Left kidney (tissue), 8 donors: Measurements from ENCODE around the gene DEF6. TPM values are rescaled to one million over a fixed set of nuclear protein-coding genes. Genes with fewer than 3 reads are reported as not detected.
A peak's percentile ranks its signal among the peaks of the same experiment; 100 is the strongest.

Source experiments
- DNase-seq: peaks from one replicate; pipeline ENCODE4 v3.0.0-alpha.2; 2013
- long read RNA-seq, 8 donors: transcript quantifications; one replicate each; lab custom pipeline, GENCODE V29; 2026
- polyA plus RNA-seq: library from polyadenylated mRNA; unstranded; fragments of 120-200 nt; gene quantifications from one replicate; pipeline ENCODE4 v1.2.1, GENCODE V29; 2013; ENCODE audit not compliant: insufficient read length

The DEF6 gene
- polyA plus RNA-seq, result 3.4 TPM
- long read RNA-seq, donor 1, result 0 reads
- long read RNA-seq, donor 2, result 0 reads
- long read RNA-seq, donor 3, result 0 reads
- long read RNA-seq, donor 4, result 0 reads
- long read RNA-seq, donor 5, partial matches to known transcripts, result 0 of 2 reads
- long read RNA-seq, donor 5, other reads (novel, unspliced or antisense), result 0 of 2 reads
- long read RNA-seq, donor 6, partial matches to known transcripts, result 0 of 1 reads
- long read RNA-seq, donor 6, other reads (novel, unspliced or antisense), result 0 of 1 reads
- long read RNA-seq, donor 7, partial matches to known transcripts, result 0 of 3 reads
- long read RNA-seq, donor 7, other reads (novel, unspliced or antisense), result 0 of 3 reads
- long read RNA-seq, donor 8, partial matches to known transcripts, result 0 of 2 reads
- long read RNA-seq, donor 8, other reads (novel, unspliced or antisense), result 0 of 2 reads

- DNase-seq, result peak; percentile 85
These were observed at the start of gene DEF6 for GRCh38 chr6:35297601-35298481. Gene DEF6 (plus strand): TSS chr6:35297818. CDS start chr6:35297857, 39 bp downstream.

DNA sequence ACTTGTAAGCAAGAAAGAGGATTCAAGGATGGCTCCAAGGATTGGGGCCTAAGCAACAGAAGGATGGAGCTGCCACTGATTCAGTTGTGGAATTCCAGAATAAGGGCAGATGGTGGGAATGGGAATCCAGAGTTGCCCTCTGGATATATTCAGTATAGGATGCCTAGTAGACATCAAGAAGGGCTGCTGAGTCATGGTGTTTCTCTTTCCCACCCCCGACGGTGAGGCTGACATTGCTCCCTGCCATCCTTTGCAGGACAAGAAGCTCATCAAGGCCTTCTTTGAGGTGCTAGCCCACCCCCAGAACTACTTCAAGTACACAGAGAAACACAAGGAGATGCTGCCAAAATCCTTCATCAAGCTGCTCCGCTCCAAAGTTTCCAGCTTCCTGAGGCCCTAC is 49.3 kb upstream of the DEF6 start:
- DNase-seq, result no peak

DNA sequence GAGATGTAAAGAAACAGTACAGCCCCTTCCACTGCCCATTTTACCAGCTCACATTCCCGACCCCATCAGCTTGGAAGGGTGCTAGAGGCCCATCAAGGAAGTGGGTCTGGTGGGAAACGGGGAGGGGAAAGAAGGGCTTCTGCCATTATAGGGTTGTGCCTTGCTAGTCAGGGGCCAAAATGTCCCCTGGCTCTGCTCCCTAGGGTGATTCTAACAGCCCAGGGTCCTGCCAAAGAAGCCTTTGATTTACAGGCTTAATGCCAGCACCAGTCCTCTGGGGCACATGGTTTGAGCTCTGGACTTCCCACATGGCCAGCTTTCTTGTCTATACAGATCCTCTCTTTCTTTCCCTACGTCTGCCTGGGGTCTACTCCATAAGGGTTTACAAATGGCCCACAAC is 48.7 kb upstream of the DEF6 start:
- DNase-seq, result no peak

DNA sequence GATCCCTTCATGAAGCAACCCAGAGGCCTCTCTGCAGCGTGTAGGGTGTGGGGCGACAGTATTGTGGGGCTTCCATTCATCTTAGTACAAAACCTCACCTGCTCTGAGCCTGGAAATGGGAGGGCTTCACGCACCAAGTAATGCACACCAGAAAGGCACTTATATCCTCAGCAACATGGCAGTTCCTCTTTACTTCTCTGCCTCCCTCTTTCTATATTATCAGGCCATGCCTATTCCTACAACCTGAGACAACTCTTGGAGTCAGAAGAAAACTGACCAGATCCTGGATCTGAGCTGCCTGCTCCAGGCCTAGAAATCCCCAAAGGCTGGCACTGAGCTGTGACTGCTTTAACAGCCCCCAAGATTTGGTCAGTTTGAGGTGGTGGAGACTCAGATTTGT is 45.7 kb upstream of the DEF6 start:
- DNase-seq, result no peak

DNA sequence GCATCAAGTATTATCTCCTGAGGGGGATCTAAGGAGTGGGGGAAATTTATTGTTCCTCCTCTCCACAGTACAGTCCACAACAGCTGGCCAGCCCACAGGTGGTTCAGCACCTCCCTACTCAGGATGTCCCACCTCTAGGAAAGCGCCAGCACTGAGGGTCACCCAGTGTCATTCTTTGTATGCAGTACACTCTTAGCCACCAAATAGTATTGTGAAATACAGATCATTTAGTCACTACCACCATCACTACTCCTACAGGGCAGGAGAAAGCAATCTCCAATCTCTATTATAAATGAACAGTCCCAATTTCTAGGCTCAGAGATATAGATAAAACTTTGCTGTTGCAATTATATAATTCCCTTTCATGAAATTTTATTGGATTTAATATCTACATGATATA is 44.4 kb upstream of the DEF6 start:
- no peak for DNase-seq

DNA sequence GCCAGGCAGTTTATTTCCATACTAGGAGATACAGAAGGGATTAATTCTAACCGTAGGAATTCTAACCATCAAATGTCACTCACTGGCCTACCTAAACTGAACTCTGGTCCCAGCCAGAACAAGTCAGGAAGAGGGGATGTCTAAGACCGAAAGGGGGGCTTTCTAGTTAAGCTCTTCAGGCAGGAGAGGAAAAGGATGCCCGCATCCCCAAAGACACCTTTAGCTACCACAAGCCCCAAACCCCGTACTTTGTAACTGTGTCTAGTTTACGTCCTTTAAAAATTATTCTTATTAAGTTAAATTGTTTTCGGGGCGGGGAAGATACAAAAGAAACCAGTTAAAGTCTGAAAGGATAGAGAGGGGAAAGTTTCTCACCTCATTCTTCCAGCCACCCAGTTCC is 39.3 kb upstream of the DEF6 start:
- DNase-seq, result no peak

- DNase-seq, result peak; percentile 57
These were observed 38.8 kb upstream of the DEF6 start for GRCh38 chr6:35258858-35259193.

GRCh38 chr6:35259194-35259947 is 38.2 kb upstream of the DEF6 start, which contains the start of gene ZNF76:
Gene ZNF76 (plus strand): TSS chr6:35259735. CDS start chr6:35281152, 21,417 bp downstream.
- DNase-seq, result peak; percentile 96

- peak; percentile 60 for DNase-seq
These were observed 37.5 kb upstream of the DEF6 start for GRCh38 chr6:35259948-35260590.

DNA sequence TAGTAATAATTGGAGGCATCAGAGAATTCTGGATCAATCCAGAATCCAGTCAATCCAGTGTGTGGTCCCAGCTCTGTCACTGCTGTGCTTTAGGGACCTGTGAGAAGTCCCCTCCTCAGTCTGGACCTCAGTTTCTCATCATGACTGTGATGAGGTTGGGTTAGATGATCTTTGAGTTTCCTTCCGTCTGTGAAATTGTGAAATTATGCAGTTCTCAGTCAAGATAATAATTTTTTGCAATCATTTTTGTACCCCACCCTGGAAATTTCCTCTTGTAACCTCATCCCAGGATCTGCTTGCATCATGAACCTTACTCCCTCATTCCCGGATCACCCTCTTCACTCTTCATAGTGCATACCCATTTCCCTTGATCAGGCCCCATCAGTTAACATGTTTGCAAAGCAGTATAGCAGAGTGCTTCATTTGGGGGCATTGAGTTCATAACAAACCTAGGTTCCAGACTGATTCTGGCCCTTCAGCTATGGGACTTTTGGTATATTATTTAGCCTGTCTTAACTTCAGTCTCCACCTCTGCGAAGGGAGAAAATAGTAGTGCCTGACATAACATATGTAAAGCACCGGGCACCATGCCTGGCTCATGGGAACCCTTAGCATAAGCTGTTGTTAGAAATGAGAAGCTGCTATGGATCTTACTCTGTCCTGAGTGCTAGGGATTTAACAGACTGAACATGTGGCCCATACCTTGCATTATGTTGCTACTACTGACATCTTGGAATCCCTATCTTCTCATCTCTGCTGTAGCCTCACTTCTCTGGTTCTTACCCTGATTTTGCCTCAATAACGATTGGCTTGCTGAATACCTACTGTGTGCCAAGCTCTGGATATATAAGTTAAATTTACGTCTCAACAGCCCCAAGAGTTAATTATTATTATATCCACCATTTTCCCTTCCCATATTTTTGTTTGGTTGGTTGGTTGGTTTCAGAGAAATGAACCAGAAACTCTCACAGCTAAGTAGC is 36.7 kb upstream of the DEF6 start:
- no peak for DNase-seq

- DNase-seq, result no peak
These were observed 35.0 kb upstream of the DEF6 start for GRCh38 chr6:35262596-35262995.

- DNase-seq, result no peak
These were observed 32.9 kb upstream of the DEF6 start for GRCh38 chr6:35264550-35265274.

GRCh38 chr6:35265523-35265922 is 32.1 kb upstream of the DEF6 start:
- no peak for DNase-seq

- DNase-seq, result no peak
These were observed 30.2 kb upstream of the DEF6 start for GRCh38 chr6:35267446-35267845.

- no peak for DNase-seq
These were observed 29.7 kb upstream of the DEF6 start for GRCh38 chr6:35267897-35268296.

- DNase-seq, result no peak
These were observed 25.6 kb upstream of the DEF6 start for GRCh38 chr6:35272005-35272404.

DNA sequence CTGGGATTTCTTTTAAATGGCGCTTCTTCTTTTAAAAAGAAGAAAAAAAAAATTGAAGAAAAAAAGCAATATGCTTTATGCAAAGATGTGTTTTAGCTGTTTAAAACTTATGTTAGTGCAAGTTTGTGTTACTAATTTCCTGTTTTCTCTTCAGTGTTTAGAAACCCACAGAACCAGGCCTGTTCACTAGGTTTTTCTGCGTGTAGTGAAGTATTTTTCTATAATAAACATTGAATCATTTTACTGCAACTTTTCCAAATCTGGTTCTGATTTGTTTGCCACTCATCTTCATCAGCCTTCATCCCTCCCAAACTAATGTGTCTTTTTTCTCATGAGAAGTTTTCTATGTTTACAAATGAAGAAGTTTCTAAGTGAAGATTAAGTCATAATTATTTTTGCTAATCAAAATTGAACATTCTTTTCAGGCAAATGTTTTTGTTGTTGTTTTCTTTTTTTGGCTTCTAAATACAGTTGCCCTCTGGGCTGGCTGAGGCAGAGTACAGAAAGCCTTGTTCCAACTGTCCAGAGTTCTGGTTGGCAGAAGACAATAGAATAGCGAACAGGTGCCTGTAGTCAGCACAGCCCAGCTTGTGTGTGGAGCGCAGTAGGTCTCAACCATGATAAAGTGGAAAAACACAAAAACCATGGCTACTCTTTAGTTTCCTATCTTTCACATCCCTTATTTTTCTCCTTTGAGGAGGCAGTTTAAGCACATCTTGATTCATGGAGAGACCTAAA is 23.6 kb upstream of the DEF6 start:
- DNase-seq, result no peak

DNA sequence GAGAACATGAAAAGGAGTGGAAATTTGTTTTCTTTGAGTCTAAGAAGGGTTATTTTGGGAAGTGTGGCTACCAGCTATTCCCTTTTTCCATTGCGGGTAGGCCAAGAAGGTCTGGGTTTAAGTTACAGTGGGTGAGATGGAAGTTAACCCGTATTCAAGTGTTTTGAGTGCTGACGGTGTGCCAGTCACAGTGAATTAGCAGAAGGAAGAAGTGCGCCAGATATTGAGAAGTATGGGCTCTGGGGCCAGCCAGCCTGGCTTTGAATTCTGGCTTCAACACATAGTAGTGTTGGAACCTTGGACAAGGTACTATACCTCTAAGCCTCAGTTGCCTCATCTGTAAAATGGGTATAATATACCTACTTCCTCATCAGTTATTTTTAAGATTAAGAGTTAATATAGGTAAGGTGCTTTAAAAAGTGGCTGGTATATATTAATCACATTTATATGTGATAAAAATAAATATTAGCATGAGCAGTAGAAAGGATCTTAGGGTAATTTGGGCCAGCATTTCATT is 21.8 kb upstream of the DEF6 start:
- no peak for DNase-seq

DNA sequence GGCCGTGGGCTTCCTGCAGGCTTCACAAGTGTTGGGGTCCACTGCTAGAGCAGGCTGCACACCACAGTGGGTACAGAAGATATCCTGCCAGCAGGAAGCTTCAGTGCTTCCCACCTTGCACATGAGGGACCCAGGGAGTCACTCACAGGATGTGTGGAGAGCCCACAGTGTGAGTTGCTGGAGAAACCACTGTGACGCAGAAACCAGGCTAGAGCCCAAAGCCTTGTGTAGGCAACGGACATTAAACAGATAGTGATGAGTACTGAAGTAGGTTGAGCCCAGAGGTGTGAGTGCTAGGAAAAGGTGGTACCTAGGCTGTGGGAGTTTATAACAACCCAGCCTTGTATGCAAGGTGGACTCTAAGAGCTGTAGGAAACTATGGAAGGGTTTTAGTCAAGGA is 18.9 kb upstream of the DEF6 start:
- no peak for DNase-seq
